ENCODE data around the gene ENTHD1. TPM values are rescaled to one million over a fixed set of nuclear protein-coding genes. Genes with fewer than 3 reads are reported as not detected.

The ENTHD1 gene
- total and polyA plus RNA-seq, 2 of the 8 experiments (the other 6 are each of a cell fraction or from before 2014, with no cell fraction given) = not detected

- no peaks in the 10 kb centered on the region; a peak in 1 of 7 replicates for H3K27me3 ChIP-seq (replicated peaks in 1 of 4; ENCODE audit: control insufficient read depth in 3 of 4, extremely low read depth in 1 of 4, insufficient read depth in 3 of 4, low read length in 3 of 4)
- H2AFZ ChIP-seq (ENCODE audit: low read length) = no peak overlapping the region
- peaks cover 0 to 2% (median 0%) of the 10 kb centered on the region in 4 experiments; a peak in 2 of 8 replicates for H3K36me3 ChIP-seq (ENCODE audit: control insufficient read depth in 2 of 4, insufficient read depth in 4 of 4, low read length in 3 of 4)
- no peaks in the 10 kb centered on the region for H3K79me2 ChIP-seq (ENCODE audit: control insufficient read depth in 1 of 2, insufficient read depth in 2 of 2, low read length in 2 of 2)
- no peak overlapping the region for H3K4me2 ChIP-seq (ENCODE audit: insufficient read depth in 1 of 2, low read depth in 2 of 2, low read length in 2 of 2)
- no peak overlapping the region for H3K56ac ChIP-seq (replicated peaks; ENCODE audit: insufficient read length, low read depth, low read length)
- H4K91ac ChIP-seq (replicated peaks; ENCODE audit: insufficient read length, low read length) = no peak overlapping the region
- no peak overlapping the region for H3K23ac ChIP-seq (ENCODE audit: insufficient read length)
- FAIRE-seq (no peak), DNase-seq (ENCODE audit: low read depth in 1 of 2, low spot score in 2 of 2) (no peak)
- peak overlapping the region; percentile 43; the same call in 1 of the 2 replicates for H4K8ac ChIP-seq (ENCODE audit: extremely low read depth, insufficient read depth, low read length)
- H3K23me2 ChIP-seq (ENCODE audit: low read depth, low read length) = no peaks in the 10 kb centered on the region; the same call in 1 of the 2 replicates
- no peak for TF ChIP-seq POU5F1 (IDR thresholded peaks at IDR 0.05; ENCODE audit: low read depth, low read length)
- no peak for TF ChIP-seq SIX5 (IDR thresholded peaks at IDR 0.05; ENCODE audit: low read depth, low read length)
- no peak for TF ChIP-seq EZH2 (IDR thresholded peaks at IDR 0.05; ENCODE audit: low read depth, low read length, severe bottlenecking)
- no peak for TF ChIP-seq ASH2L (IDR thresholded peaks at IDR 0.05; ENCODE audit: low read length)
- TF ChIP-seq SIRT6 (IDR thresholded peaks at IDR 0.05; ENCODE audit: low read length) = no peak
- TF ChIP-seq TAF7 (optimal IDR thresholded peaks at IDR 0.05; ENCODE audit: borderline replicate concordance, low read depth, low read length) = no peak
- no peak for TF ChIP-seq TBP (IDR thresholded peaks at IDR 0.05; ENCODE audit: low read depth, low read length)
- no peak for TF ChIP-seq SRF (IDR thresholded peaks at IDR 0.05; ENCODE audit: low read depth, low read length)
- TF ChIP-seq TAF1 (IDR thresholded peaks at IDR 0.05; ENCODE audit: low read depth, low read length) = no peak
- H2AK5ac ChIP-seq (ENCODE audit: low read depth, low read length) = no peak overlapping the region
- H3K14ac ChIP-seq (ENCODE audit: insufficient read length) = no peak overlapping the region
- H3K9ac ChIP-seq (replicated peaks in 1 of 4; ENCODE audit: extremely low read depth in 1 of 4, low read depth in 3 of 4, low read length in 3 of 4) = 0 out of 7 replicates have a peak overlapping the region, but pooled peaks of 1 of the 4 experiments have one; percentile 17
- CTCF ChIA-PET (ENCODE audit: partially characterized antibody) = interaction anchor here (1.1 to 1.4 kb wide), 4 partner anchors 14 to 76 kb away, joined by 3 to 6 read pairs (median 3); no protein-coding TSS in a partner anchor
- H4K20me1 ChIP-seq (replicated peaks in 1 of 2; ENCODE audit: control insufficient read depth in 1 of 2, insufficient read depth in 2 of 2, low read length in 2 of 2) = no peaks in the 10 kb centered on the region
- H2BK5ac ChIP-seq (ENCODE audit: low read depth, low read length) = no peak overlapping the region
- no peak overlapping the region for H2BK15ac ChIP-seq (ENCODE audit: low read length)
- no peak overlapping the region for H3K4ac ChIP-seq (replicated peaks; ENCODE audit: insufficient read length, low read depth, low read length)
- no peak overlapping the region for H2BK20ac ChIP-seq (ENCODE audit: low read length)
- H2BK12ac ChIP-seq (ENCODE audit: low read depth, low read length) = no peak overlapping the region
- no peak overlapping the region for H3K4me3 ChIP-seq (ENCODE audit: extremely low read depth in 1 of 4, insufficient read depth in 2 of 4, low read depth in 3 of 4, low read length in 4 of 4)
- no peak overlapping the region for H3K27ac ChIP-seq (ENCODE audit: low read depth, low read length)
- no peak overlapping the region for H3K18ac ChIP-seq (ENCODE audit: extremely low read depth, low read length)
- no peak overlapping the region for H2BK120ac ChIP-seq (replicated peaks; ENCODE audit: low read depth, low read length)
- no peaks in the 10 kb centered on the region for H3K79me1 ChIP-seq (ENCODE audit: low read depth, low read length)
- no peak overlapping the region for H4K5ac ChIP-seq (ENCODE audit: insufficient read length, low read depth, low read length)
- WGBS, 2 experiments (ENCODE audit: extremely low coverage in 1 of 2, insufficient coverage in 1 of 2, insufficient read length in 1 of 2, insufficient replicate concordance in 2 of 2, low coverage in 1 of 2, low lambda C conversion rate in 2 of 2, missing lambda C conversion rate in 1 of 2) = 90% methylated on average over 6 of the region's 7 CpGs; no CpG with 5 or more reads in 1 of the 2 experiments
- POLR2A ChIA-PET (ENCODE audit: partially characterized antibody) = interaction anchor here (0.6 kb wide), 1 partner anchor 242 kb away, joined by 3 read pairs; no protein-coding TSS in a partner anchor
- no peaks in the 10 kb centered on the region for H3K9me3 ChIP-seq (ENCODE audit: insufficient read depth in 2 of 2, low read depth in 1 of 2, low read length in 1 of 2)
- H3K4me1 ChIP-seq (replicated peaks in 1 of 4; ENCODE audit: control insufficient read depth in 3 of 4, insufficient read depth in 4 of 4, low read length in 3 of 4) = no peaks in the 10 kb centered on the region; a peak in 1 of 7 replicates
Observed at GRCh38 chr22:39700565-39700964, 193.0 kb downstream of the ENTHD1 start.

Data from H1 (cell line).